GM12878 (cell line): Measurements from ENCODE around the gene CNRIP1. TPM values are rescaled to one million over a fixed set of nuclear protein-coding genes. Genes with fewer than 3 reads are reported as not detected.

Experiments used
- ATAC-seq: fragments of 200-7000 bp; cut with Tn5 transposase; 3 replicates; pipeline ENCODE4 v1.9.1; 2020; ENCODE audit warnings: mild to moderate bottlenecking, moderate library complexity
- BruUV-seq: library from RNA; stranded (reverse); fragments of 400-500 nt; replicated peaks from 2 replicates; lab custom pipeline; 2021; lab: Mats Ljungman, UMichigan
- CTCF ChIA-PET: fragments of 300-600 bp; sonication (Branson Sonifier 250); formaldehyde crosslinking; extraction: SDS; loops from one replicate; lab custom pipeline; 2021; ENCODE audit warnings: inconsistent platforms; lab: Yijun Ruan, JAX
- POLR2A ChIA-PET: fragments of 350-600 bp; formaldehyde crosslinking; extraction: SDS; loops from one replicate; lab custom pipeline; 2021; ENCODE audit warnings: inconsistent platforms; lab: Charles Lee
- RAD21 ChIA-PET: fragments of 300-600 bp; sonication (Branson Sonifier 250); formaldehyde crosslinking; loops from one replicate; lab custom pipeline; 2023; ENCODE audit warnings: antibody characterized with exemption; ENCODE audit not compliant: unreplicated experiment; lab: Charles Lee
- SMC1A ChIA-PET: fragments of 300-600 bp; sonication (Branson Sonifier 250); formaldehyde crosslinking; loops from one replicate; lab custom pipeline; 2023; ENCODE audit not compliant: unreplicated experiment, uncharacterized antibody; lab: Charles Lee
- DNase-seq: peaks from one replicate; pipeline ENCODE4 v3.0.0-alpha.2; 2011; ENCODE audit warnings: low read depth, low spot score
- FAIRE-seq: peaks from 3 replicates; lab custom pipeline; 2011; peaks lifted over from hg19 to GRCh38; lab: Jason Lieb, UNC
- H2AFZ ChIP-seq: 2 replicates; pipeline ENCODE4 v1.6.0; 2011; ENCODE audit warnings: low read depth, low read length, control low read depth; ENCODE audit not compliant: control insufficient read depth
- H3K27ac ChIP-seq: 2 replicates; pipeline ENCODE4 v1.5.1; 2011; ENCODE audit warnings: control low read depth; ENCODE audit not compliant: control insufficient read depth, insufficient read depth
- H3K27me3 ChIP-seq, 2 experiments: replicated peaks in 1 of 2; 2 replicates each; pipeline versions ENCODE4 v1.6.0 to v1.6.1; 2011; ENCODE audit warnings: low read length in 1 of 2; ENCODE audit not compliant: control insufficient read depth in 2 of 2, insufficient read depth in 2 of 2
- H3K36me3 ChIP-seq, 2 experiments: 2 replicates each; pipeline ENCODE4 v1.5.1; 2011; ENCODE audit warnings: low read length in 1 of 2; ENCODE audit not compliant: control insufficient read depth in 2 of 2, insufficient read depth in 2 of 2
- H3K4me1 ChIP-seq: 2 replicates; pipeline ENCODE4 v1.6.1; 2011; ENCODE audit warnings: mild to moderate bottlenecking, low read length, moderate library complexity, mixed read lengths; ENCODE audit not compliant: control insufficient read depth, insufficient read depth
- H3K4me2 ChIP-seq: 2 replicates; pipeline ENCODE4 v1.6.0; 2011; ENCODE audit warnings: control low read depth; ENCODE audit not compliant: control insufficient read depth, insufficient read depth
- H3K4me3 ChIP-seq: fragments of 200-600 bp; sonication (generic); 2 replicates; pipeline ENCODE4 v1.5.1; 2016
- H3K79me2 ChIP-seq: 2 replicates; pipeline ENCODE4 v1.6.0; 2011; ENCODE audit warnings: low read length; ENCODE audit not compliant: control insufficient read depth, insufficient read depth
- H3K9ac ChIP-seq: 2 replicates; pipeline ENCODE4 v1.8.0; 2011; ENCODE audit warnings: low read length, control low read depth, mixed read lengths; ENCODE audit not compliant: control insufficient read depth, insufficient read depth
- H3K9me3 ChIP-seq: replicated peaks from 3 replicates; pipeline ENCODE4 v1.5.1; 2011; ENCODE audit warnings: mild to moderate bottlenecking, low read length; ENCODE audit not compliant: control insufficient read depth, insufficient read depth
- H4K20me1 ChIP-seq: 2 replicates; pipeline ENCODE4 v1.6.0; 2011; ENCODE audit not compliant: control insufficient read depth, insufficient read depth
- CBX3 ChIP-seq: fragments of 200-600 bp; sonication (generic); IDR thresholded peaks from 2 replicates; pipeline ENCODE4 v1.6.1; 2016; ENCODE audit warnings: low read depth, borderline replicate concordance
- CEBPZ ChIP-seq: fragments of 150-350 bp; IDR thresholded peaks from 2 replicates; pipeline ENCODE4 v1.6.1; 2016; ENCODE audit warnings: low read depth, low read length
- DPF2 ChIP-seq: fragments of 450-650 bp; IDR thresholded peaks from 2 replicates; pipeline ENCODE4 v1.6.1; 2017; ENCODE audit warnings: mild to moderate bottlenecking
- FOS ChIP-seq: IDR thresholded peaks from 3 replicates; pipeline ENCODE4 v1.6.1; 2011; ENCODE audit warnings: borderline replicate concordance; ENCODE audit not compliant: insufficient read length; ENCODE audit errors: extremely low read depth
- IRF5 ChIP-seq: fragments of 450-650 bp; IDR thresholded peaks from 2 replicates; pipeline ENCODE4 v1.6.1; 2017; ENCODE audit warnings: borderline replicate concordance
- LARP7 ChIP-seq: fragments of 450-650 bp; IDR thresholded peaks from 2 replicates; pipeline ENCODE4 v1.6.1; 2017; ENCODE audit warnings: mild to moderate bottlenecking
- RCOR1 ChIP-seq: conservative IDR thresholded peaks from 2 replicates; pipeline ENCODE4 v1.6.1; 2012; ENCODE audit warnings: low read depth, low read length, improper control_type of control experiment
- SP1 ChIP-seq: IDR thresholded peaks from one replicate; pipeline ENCODE4 v1.6.1; 2011; ENCODE audit warnings: low read depth, low read length
- SUZ12 ChIP-seq: fragments of 200-600 bp; sonication (generic); IDR thresholded peaks from one replicate; pipeline ENCODE4 v1.6.1; 2018; ENCODE audit warnings: antibody characterized with exemption, mild to moderate bottlenecking; ENCODE audit not compliant: unreplicated experiment
- ZBTB33 ChIP-seq: fragments of 450-650 bp; IDR thresholded peaks from 2 replicates; pipeline ENCODE4 v1.6.1; 2017; ENCODE audit warnings: mild to moderate bottlenecking
- ZSCAN29 ChIP-seq: fragments of 450-650 bp; IDR thresholded peaks from 2 replicates; pipeline ENCODE4 v1.6.1; 2017; ENCODE audit warnings: mild to moderate bottlenecking, moderate library complexity
- WGBS: methylation state at CpG from one replicate; pipeline ENCODE4 v1.1.6; 2016; ENCODE audit warnings: low lambda C conversion rate; ENCODE audit not compliant: insufficient replicate concordance, insufficient coverage; ENCODE audit errors: missing lambda C conversion rate; 5-methylcytosine and 5-hydroxymethylcytosine counted together
- in situ Hi-C: fragments of 300-500 bp; cut with MboI; formaldehyde crosslinking; loops from 9 replicates; pipeline ENCODE4 v1.14.3; 2018; ENCODE audit warnings: mixed read lengths
- intact Hi-C: fragments of 100-400 bp; cut with micrococcal nuclease; formaldehyde crosslinking; loops from one replicate; pipeline ENCODE4 v1.14.2; 2022; ENCODE audit not compliant: unreplicated experiment
- polyA plus RNA-seq, 11 experiments: library from polyadenylated mRNA; depleted of rRNA in 4 of 11; unstranded in 6 of 11; stranded (reverse) in 5 of 11; fragments of >200 nt; fragmentation: Nextera tagmentation in 4 of 11; fragmentation: Illumina TruSeq in 1 of 11; extraction: Ambion mirVana in 4 of 11; extraction: Trizol in 1 of 11; gene quantifications; 1 replicate in 1 of 11; 2 replicates in 10 of 11; pipeline versions ENCODE4 v1.2.1 to v1.2.3, GENCODE V29; 2011 to 2016; ENCODE audit warnings: inconsistent platforms in 2 of 11, missing spikeins in 2 of 11, low read depth in 1 of 11
- total RNA-seq, 4 experiments: library from RNA; depleted of rRNA in 3 of 4; stranded (reverse); fragments of >200 nt in 3 of 4; fragmentation: Illumina TruSeq in 1 of 4; extraction: Trizol in 1 of 4; gene quantifications; 2 replicates each; pipeline versions ENCODE4 v1.2.1 to v1.2.3, GENCODE V29; 2013 to 2021

CNRIP1 gene
- total and polyA plus RNA-seq, 10 of the 15 experiments (the other 5 are each of a cell fraction or from before 2014, with no cell fraction given), result not detected

- WGBS, result 60% methylated on average over 4 of the region's 4 CpGs
- no peaks in the 10 kb centered on the region for H3K27me3 ChIP-seq
- in situ Hi-C loops (no loop called here), intact Hi-C loops (loop anchor here (10.0 kb wide), 1 partner anchor 225 kb away; no protein-coding TSS in a partner anchor)
- no peak overlapping the region for H3K27ac ChIP-seq
- DNase-seq (no peak), FAIRE-seq (no peak), ATAC-seq (no peak)
- POLR2A ChIA-PET, result no interaction called here
- H3K9ac ChIP-seq, result no peak overlapping the region
- CTCF ChIA-PET, result interaction anchor here (1.0 to 10.0 kb wide), 7 partner anchors 9 to 855 kb away, joined by 3 to 130 read pairs (median 4); no protein-coding TSS in a partner anchor
- no peak overlapping the region for H2AFZ ChIP-seq
- RAD21 ChIA-PET, result interaction anchor here (1.2 to 1.9 kb wide), 2 partner anchors 12 to 78 kb away, joined by 3 to 6 read pairs; no protein-coding TSS in a partner anchor
- no peak overlapping the region for H3K4me2 ChIP-seq
- no peaks in the 10 kb centered on the region for H3K4me1 ChIP-seq
- no peaks in the 10 kb centered on the region for H3K36me3 ChIP-seq
- SMC1A ChIA-PET, result interaction anchor here (1.1 to 6.7 kb wide), 4 partner anchors 73 to 158 kb away, joined by 3 to 64 read pairs (median 4); no protein-coding TSS in a partner anchor
- H3K9me3 ChIP-seq, result no peaks in the 10 kb centered on the region
- H3K79me2 ChIP-seq, result no peaks in the 10 kb centered on the region
- H4K20me1 ChIP-seq, result no peaks in the 10 kb centered on the region
- H3K4me3 ChIP-seq, result no peak overlapping the region
- no peak for TF ChIP-seq LARP7
- no peak for TF ChIP-seq ZBTB33
- TF ChIP-seq DPF2, result no peak
- TF ChIP-seq CEBPZ, result no peak
- no peak for TF ChIP-seq CBX3
- TF ChIP-seq FOS, result no peak
- no peak for TF ChIP-seq SP1
- no peak for TF ChIP-seq ZSCAN29
- no peak for TF ChIP-seq IRF5
- TF ChIP-seq RCOR1, result no peak
- no peak for TF ChIP-seq SUZ12
- BruUV-seq, result no TSS peak
Observed at GRCh38 chr2:68279691-68280090, 40.1 kb downstream of the CNRIP1 start.
